Nucleus accumbens (tissue), 56 donors: ENCODE measurements around the gene HESX1.

Source experiments
- DNase-seq, 56 donors: peaks; one replicate each; lab custom pipeline; 2025; lab: John Stamatoyannopoulos, UW

HESX1 gene

DNA sequence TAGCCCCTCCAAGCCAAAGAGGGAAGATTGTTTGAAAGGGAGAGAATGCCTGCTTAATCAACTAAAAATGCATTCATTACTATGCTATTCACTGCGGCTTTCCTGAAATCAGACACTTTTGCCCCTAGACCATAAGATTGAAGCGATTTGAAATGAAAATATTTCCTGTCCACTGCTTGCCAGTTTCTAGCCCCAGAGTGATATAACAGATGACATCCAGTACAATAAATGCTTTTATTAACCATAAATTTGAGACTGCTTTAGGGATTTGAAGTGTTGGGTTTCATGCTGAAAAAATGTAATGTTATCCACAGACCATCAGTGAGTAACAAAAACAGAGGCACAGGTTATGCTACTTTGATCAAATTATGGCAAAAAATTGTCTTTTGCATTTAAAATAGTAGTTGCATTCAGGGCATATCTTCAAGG lies 48.7 kb downstream of the HESX1 start:
- no peak for DNase-seq

DNA sequence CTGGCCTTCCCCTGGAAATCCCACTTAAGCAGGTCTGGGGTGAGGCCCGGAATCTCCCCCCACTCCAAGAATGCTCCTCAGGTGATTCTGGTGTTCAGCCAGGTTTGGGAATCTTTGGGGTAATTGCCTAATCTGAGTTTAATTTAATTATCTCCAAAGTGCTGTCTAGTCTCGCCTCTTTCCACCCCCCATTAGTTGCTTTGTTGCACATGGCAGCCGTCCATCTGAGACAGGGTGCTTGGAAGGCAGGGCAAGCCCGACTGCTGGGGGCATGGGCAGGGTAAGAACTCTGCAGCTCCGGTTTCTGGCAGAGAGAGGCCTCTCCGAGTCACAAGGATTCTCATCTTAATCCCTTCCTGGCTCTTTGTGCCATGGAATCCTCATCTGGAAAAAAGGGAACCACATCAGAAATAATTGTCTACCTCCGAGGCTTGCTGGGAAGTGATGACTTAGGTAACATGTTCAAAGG lies 49.6 kb downstream of the HESX1 start:
- peak in 6 of 56 donors; percentile 3 to 14 (median 6) for DNase-seq
